AG20443 (cell line): ENCODE results near the gene HOGA1.
"Not testable (repeated sequence)": the region's sequence is repeated elsewhere in the genome, so short reads cannot be mapped to it uniquely, and the experiment has no call there.

Experiments
- DNase-seq: peaks from one replicate; pipeline ENCODE4 v3.0.0; 2012; ENCODE audit warnings: low spot score, mixed read lengths

The HOGA1 gene

DNA sequence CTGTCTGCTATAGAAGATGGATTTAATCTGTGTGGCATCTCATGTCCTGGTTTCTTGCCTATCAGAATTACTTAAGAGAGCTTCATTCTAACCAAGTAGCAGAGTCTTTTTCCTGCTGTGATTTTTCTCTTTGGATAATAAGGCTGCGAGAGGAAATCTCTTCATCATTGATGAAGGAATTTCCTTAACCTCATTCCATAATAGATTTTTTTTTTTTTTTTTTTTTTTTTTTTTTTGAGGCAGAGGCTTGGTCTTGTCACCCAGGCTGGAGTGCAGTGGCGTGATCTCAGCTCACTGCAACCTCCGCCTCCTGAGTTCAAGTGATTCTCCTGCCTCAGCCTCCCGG is 65.2 kb downstream of the HOGA1 start:
- DNase-seq, result not testable (repeated sequence)

DNA sequence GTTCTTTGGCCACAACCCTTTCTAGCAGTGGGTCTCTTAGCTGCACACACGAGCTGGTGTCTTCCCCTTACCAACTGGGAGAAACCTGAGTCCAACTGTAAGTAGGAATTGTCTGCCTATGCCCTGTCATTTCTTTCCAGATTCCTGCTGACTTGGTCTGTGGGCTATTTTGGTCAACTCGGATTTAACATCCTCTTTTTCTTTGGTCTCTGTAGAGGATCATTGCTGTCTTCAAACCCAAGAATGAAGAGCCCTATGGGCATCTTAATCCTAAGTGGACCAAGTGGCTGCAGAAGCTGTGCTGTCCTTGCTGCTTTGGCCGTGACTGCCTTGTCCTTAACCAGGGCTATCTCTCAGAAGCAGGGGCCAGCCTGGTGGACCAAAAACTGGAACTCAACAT is 66.5 kb downstream of the HOGA1 start:
- no peak for DNase-seq

DNA sequence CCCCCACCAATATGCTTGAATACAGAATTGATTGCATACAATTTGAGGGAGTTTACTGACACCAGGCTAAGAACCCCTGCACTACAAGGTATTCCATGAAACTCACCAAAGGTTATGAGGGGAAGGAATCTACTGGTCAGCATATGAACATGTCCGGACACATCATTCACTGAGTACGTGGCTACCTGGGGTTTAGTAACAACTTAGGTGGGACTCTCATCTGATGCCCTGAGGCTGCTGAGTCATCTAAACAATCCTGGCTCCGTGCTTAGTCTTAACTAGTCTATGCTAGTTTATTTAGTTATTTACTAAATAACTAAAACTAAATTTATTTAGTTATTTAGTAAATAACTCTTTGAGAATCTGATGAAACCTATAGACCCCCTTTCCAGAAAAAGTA is 67.6 kb downstream of the HOGA1 start:
- DNase-seq, result no peak

DNA sequence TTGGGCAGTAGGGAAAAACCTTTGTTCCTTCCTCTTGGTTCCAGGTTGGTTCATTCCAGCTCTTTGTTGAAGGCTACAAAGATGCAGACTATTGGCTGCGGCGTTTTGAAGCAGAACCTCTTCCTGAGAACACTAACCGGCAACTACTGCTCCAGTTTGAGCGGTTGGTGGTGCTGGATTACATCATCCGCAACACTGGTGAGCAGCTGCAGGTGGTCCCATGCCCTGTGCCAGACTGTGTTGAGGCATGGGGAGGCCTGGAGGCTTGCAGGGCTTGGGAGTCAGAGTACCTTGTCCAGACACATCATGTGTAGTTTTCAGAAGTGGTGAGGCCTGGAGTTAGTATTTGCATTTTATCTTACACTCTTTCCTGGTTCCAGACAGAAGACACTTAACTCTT is 72.6 kb downstream of the HOGA1 start:
- DNase-seq, result no peak

DNA sequence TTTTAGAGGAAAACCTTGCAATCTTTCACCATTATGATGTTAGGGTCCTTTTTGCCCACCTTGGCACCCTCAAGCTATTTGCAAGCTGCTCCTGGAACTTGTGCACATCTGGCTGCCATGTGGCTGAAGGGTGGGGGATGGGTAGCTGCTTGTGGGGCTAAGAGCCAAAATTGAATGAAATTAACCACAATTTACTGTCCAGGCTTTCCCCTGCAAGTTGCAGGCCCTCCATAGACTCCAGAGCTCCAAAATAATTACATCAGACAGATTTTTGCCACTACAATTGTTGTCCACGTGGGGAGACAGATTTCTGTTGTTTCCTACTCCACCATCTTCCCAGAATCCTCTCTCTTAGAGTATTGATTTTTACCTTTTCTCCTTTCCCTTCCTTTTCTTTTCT is 75.4 kb downstream of the HOGA1 start:
- peak; percentile 60 for DNase-seq
